NCI-H69 (cell line): ENCODE measurements around the gene ADPRHL1.

Source experiments
- DNase-seq: peaks from one replicate; lab custom pipeline; 2025; lab: John Stamatoyannopoulos, UW

Gene ADPRHL1

GRCh38 chr13:113432506-113433270, 20.6 kb downstream of the ADPRHL1 start:
- DNase-seq = no peak

GRCh38 chr13:113431171-113431570, 22.1 kb downstream of the ADPRHL1 start:
- DNase-seq = no peak

GRCh38 chr13:113430378-113431110, 22.7 kb downstream of the ADPRHL1 start:
- no peak for DNase-seq

- no peak for DNase-seq
Observed at GRCh38 chr13:113429608-113429985, 23.7 kb downstream of the ADPRHL1 start.

- no peak for DNase-seq
Observed at GRCh38 chr13:113428871-113429607, 24.2 kb downstream of the ADPRHL1 start.

GRCh38 chr13:113428469-113428865, 24.8 kb downstream of the ADPRHL1 start:
- DNase-seq = no peak

GRCh38 chr13:113427562-113428468, 25.5 kb downstream of the ADPRHL1 start:
- no peak for DNase-seq

- no peak for DNase-seq
Observed at GRCh38 chr13:113426591-113426986, 26.7 kb downstream of the ADPRHL1 start.

GRCh38 chr13:113425941-113426590, 27.2 kb downstream of the ADPRHL1 start:
- DNase-seq = peak; percentile 28

- no peak for DNase-seq
Observed at GRCh38 chr13:113423520-113424163, 29.6 kb downstream of the ADPRHL1 start.

- DNase-seq = no peak
Observed at GRCh38 chr13:113422807-113423519, 30.3 kb downstream of the ADPRHL1 start.

GRCh38 chr13:113421673-113422270, 31.5 kb downstream of the ADPRHL1 start:
- DNase-seq = no peak

- peak; percentile 39 for DNase-seq
Observed at GRCh38 chr13:113420833-113421600, 32.3 kb downstream of the ADPRHL1 start.

GRCh38 chr13:113420232-113420631, 33.1 kb downstream of the ADPRHL1 start:
- DNase-seq = no peak

- no peak for DNase-seq
Observed at GRCh38 chr13:113419531-113420193, 33.6 kb downstream of the ADPRHL1 start.

GRCh38 chr13:113418722-113419049, 34.6 kb downstream of the ADPRHL1 start:
- DNase-seq = peak; percentile 42

- no peak for DNase-seq
Observed at GRCh38 chr13:113417836-113418721, 35.2 kb downstream of the ADPRHL1 start.
